Measurements from ENCODE around the gene HERC3.

GRCh38 chr4:88735564-88735963 lies 143.3 kb downstream of the HERC3 start:
- TF ChIP-seq, protein P1, sequence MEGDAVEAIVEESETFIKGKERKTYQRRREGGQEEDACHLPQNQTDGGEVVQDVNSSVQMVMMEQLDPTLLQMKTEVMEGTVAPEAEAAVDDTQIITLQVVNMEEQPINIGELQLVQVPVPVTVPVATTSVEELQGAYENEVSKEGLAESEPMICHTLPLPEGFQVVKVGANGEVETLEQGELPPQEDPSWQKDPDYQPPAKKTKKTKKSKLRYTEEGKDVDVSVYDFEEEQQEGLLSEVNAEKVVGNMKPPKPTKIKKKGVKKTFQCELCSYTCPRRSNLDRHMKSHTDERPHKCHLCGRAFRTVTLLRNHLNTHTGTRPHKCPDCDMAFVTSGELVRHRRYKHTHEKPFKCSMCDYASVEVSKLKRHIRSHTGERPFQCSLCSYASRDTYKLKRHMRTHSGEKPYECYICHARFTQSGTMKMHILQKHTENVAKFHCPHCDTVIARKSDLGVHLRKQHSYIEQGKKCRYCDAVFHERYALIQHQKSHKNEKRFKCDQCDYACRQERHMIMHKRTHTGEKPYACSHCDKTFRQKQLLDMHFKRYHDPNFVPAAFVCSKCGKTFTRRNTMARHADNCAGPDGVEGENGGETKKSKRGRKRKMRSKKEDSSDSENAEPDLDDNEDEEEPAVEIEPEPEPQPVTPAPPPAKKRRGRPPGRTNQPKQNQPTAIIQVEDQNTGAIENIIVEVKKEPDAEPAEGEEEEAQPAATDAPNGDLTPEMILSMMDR (conservative IDR thresholded peaks at IDR 0.05; ENCODE audit: low read depth in 2 of 2), result no peak
- no peak for TF ChIP-seq POLR2AphosphoS5 (IDR thresholded peaks at IDR 0.05; ENCODE audit: low read depth)
- TF ChIP-seq CREB1 (CRISPR knock-in tag; IDR thresholded peaks at IDR 0.05; ENCODE audit: low read depth), result no peak
- TF ChIP-seq, protein P2, sequence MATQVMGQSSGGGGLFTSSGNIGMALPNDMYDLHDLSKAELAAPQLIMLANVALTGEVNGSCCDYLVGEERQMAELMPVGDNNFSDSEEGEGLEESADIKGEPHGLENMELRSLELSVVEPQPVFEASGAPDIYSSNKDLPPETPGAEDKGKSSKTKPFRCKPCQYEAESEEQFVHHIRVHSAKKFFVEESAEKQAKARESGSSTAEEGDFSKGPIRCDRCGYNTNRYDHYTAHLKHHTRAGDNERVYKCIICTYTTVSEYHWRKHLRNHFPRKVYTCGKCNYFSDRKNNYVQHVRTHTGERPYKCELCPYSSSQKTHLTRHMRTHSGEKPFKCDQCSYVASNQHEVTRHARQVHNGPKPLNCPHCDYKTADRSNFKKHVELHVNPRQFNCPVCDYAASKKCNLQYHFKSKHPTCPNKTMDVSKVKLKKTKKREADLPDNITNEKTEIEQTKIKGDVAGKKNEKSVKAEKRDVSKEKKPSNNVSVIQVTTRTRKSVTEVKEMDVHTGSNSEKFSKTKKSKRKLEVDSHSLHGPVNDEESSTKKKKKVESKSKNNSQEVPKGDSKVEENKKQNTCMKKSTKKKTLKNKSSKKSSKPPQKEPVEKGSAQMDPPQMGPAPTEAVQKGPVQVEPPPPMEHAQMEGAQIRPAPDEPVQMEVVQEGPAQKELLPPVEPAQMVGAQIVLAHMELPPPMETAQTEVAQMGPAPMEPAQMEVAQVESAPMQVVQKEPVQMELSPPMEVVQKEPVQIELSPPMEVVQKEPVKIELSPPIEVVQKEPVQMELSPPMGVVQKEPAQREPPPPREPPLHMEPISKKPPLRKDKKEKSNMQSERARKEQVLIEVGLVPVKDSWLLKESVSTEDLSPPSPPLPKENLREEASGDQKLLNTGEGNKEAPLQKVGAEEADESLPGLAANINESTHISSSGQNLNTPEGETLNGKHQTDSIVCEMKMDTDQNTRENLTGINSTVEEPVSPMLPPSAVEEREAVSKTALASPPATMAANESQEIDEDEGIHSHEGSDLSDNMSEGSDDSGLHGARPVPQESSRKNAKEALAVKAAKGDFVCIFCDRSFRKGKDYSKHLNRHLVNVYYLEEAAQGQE (IDR thresholded peaks at IDR 0.05; ENCODE audit: unreplicated experiment), result no peak
- no peak for TF ChIP-seq EZH2 (IDR thresholded peaks at IDR 0.05; ENCODE audit: low read depth, unreplicated experiment)
- TF ChIP-seq JUNB (IDR thresholded peaks at IDR 0.05; ENCODE audit: unreplicated experiment), result no peak
- no peak for TF ChIP-seq STAT1 (IDR thresholded peaks at IDR 0.05; ENCODE audit: unreplicated experiment)
- no peak for TF ChIP-seq EZH2phosphoT487 (IDR thresholded peaks at IDR 0.05; ENCODE audit: unreplicated experiment)
- no peak for TF ChIP-seq ZNF114 (CRISPR knock-in tag; IDR thresholded peaks at IDR 0.05)
